Mammary epithelial cell (primary cell): Measurements from ENCODE around the gene NTN4.

ENCODE experiments used
- EZH2 ChIP-seq: IDR thresholded peaks from 2 replicates; pipeline ENCODE4 v1.6.1; 2012; ENCODE audit warnings: low read length, inconsistent platforms, borderline replicate concordance
- TF ChIP-seq, protein P1 (sequence below), 2 donors: IDR thresholded peaks in 1 of 2; conservative IDR thresholded peaks in 1 of 2; 2 replicates each; pipeline ENCODE4 v1.5.1; 2011 to 2012; ENCODE audit warnings: inconsistent platforms in 2 of 2, low read length in 2 of 2, mild to moderate bottlenecking in 2 of 2, control low read depth in 1 of 2, low read depth in 1 of 2; ENCODE audit not compliant: insufficient read depth in 1 of 2; ENCODE audit errors: extremely low read depth in 1 of 2

DNA sequence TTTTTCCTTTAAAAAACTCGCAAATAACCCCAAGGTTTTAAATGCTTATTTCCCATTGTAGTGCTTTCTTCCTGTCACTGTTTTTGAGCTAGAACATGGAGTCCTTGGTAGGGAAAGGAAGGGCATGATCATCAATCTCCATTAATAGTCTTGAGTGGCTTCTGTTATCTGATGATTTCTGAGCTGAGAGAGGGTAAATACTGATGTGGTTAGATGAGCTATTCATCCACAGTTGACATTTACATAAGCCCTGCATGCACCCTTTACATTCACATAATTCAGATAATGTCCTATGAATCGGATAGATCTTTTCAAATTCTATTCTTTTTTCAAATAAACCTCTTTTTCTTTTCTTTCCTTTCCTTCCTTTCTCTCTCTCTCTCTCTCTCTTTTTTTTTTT, 81.4 kb downstream of the NTN4 start:
- TF ChIP-seq, protein P1, sequence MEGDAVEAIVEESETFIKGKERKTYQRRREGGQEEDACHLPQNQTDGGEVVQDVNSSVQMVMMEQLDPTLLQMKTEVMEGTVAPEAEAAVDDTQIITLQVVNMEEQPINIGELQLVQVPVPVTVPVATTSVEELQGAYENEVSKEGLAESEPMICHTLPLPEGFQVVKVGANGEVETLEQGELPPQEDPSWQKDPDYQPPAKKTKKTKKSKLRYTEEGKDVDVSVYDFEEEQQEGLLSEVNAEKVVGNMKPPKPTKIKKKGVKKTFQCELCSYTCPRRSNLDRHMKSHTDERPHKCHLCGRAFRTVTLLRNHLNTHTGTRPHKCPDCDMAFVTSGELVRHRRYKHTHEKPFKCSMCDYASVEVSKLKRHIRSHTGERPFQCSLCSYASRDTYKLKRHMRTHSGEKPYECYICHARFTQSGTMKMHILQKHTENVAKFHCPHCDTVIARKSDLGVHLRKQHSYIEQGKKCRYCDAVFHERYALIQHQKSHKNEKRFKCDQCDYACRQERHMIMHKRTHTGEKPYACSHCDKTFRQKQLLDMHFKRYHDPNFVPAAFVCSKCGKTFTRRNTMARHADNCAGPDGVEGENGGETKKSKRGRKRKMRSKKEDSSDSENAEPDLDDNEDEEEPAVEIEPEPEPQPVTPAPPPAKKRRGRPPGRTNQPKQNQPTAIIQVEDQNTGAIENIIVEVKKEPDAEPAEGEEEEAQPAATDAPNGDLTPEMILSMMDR (conservative IDR thresholded peaks at IDR 0.05 in 1 of 2, IDR thresholded peaks at IDR 0.05 in 1 of 2; ENCODE audit: extremely low read depth in 1 of 2, insufficient read depth in 1 of 2, low read depth in 1 of 2, low read length in 2 of 2): no peak
- no peak for TF ChIP-seq EZH2
